Smooth muscle cell (in vitro differentiated cells): Measurements from ENCODE around the gene COPS7B. TPM values are rescaled to one million over a fixed set of nuclear protein-coding genes. Genes with fewer than 3 reads are reported as not detected.
A peak's percentile ranks its signal among the peaks of the same experiment; 100 is the strongest.

Source experiments
- DNase-seq: peaks from one replicate; lab custom pipeline; 2025; ENCODE audit not compliant: unreplicated experiment; lab: John Stamatoyannopoulos, UW
- H2AFZ ChIP-seq: fragments of 200-600 bp; sonication (generic); 2 replicates; pipeline ENCODE4 v1.6.0; 2016; ENCODE audit warnings: antibody characterized with exemption, low read depth, mild to moderate bottlenecking
- H3F3A ChIP-seq: fragments of 200-600 bp; sonication (generic); 2 replicates; pipeline ENCODE4 v1.6.0; 2017; ENCODE audit warnings: antibody characterized with exemption, low read depth
- H3K27ac ChIP-seq: fragments of 200-600 bp; sonication (generic); 2 replicates; pipeline ENCODE4 v1.5.1; 2016; ENCODE audit warnings: low read depth, mild to moderate bottlenecking
- H3K27me3 ChIP-seq: fragments of 200-600 bp; sonication (generic); 2 replicates; pipeline ENCODE4 v1.6.1; 2016; ENCODE audit warnings: low read depth, mild to moderate bottlenecking
- H3K36me3 ChIP-seq: fragments of 200-600 bp; sonication (generic); 2 replicates; pipeline ENCODE4 v1.5.1; 2016; ENCODE audit warnings: low read depth
- H3K4me1 ChIP-seq: fragments of 200-600 bp; sonication (generic); 2 replicates; pipeline ENCODE4 v1.5.1; 2016; ENCODE audit warnings: low read depth
- H3K4me2 ChIP-seq: fragments of 200-600 bp; sonication (generic); 2 replicates; pipeline ENCODE4 v1.6.0; 2016; ENCODE audit warnings: mild to moderate bottlenecking
- H3K4me3 ChIP-seq: fragments of 200-600 bp; sonication (generic); 2 replicates; pipeline ENCODE4 v1.5.1; 2016; ENCODE audit warnings: mild to moderate bottlenecking
- H3K79me2 ChIP-seq: fragments of 200-600 bp; sonication (generic); 2 replicates; pipeline ENCODE4 v1.6.0; 2016; ENCODE audit warnings: low read depth, mild to moderate bottlenecking
- H3K9ac ChIP-seq: fragments of 200-600 bp; sonication (generic); 2 replicates; pipeline ENCODE4 v1.6.0; 2016; ENCODE audit warnings: low read depth
- H3K9me3 ChIP-seq: fragments of 200-600 bp; sonication (generic); replicated peaks from 2 replicates; pipeline ENCODE4 v1.5.1; 2016; ENCODE audit warnings: low read depth
- H4K20me1 ChIP-seq: fragments of 200-600 bp; sonication (generic); 2 replicates; pipeline ENCODE4 v1.6.0; 2016; ENCODE audit warnings: low read depth
- CTCF ChIP-seq: fragments of 200-600 bp; sonication (generic); IDR thresholded peaks from 2 replicates; pipeline ENCODE4 v1.5.1; 2017; ENCODE audit warnings: borderline replicate concordance, mild to moderate bottlenecking, antibody characterized with exemption; ENCODE audit not compliant: insufficient read depth, poor library complexity, severe bottlenecking
- WGBS: methylation state at CpG from one replicate; pipeline ENCODE4 v1.1.7; 2016; ENCODE audit warnings: low lambda C conversion rate; 5-methylcytosine and 5-hydroxymethylcytosine counted together
- polyA plus RNA-seq: library from polyadenylated mRNA; unstranded; fragments of >200 nt; fragmentation: Nextera tagmentation; extraction: Ambion mirVana; gene quantifications from 2 replicates; pipeline ENCODE4 v1.2.1, GENCODE V29; 2016
- total RNA-seq: library from RNA; depleted of rRNA; stranded (reverse); fragments of >200 nt; gene quantifications from 2 replicates; pipeline ENCODE4 v1.2.3, GENCODE V29; 2014

Gene COPS7B
- total and polyA plus RNA-seq, 2 experiments from 2014 or later: 29.7 to 41.8 TPM

GRCh38 chr2:231780909-231781797, 5.1 kb upstream of the COPS7B start, which contains the start of gene PDE6D:
Gene PDE6D, minus strand, starts transcription at chr2:231781282. Its CDS starts 168 bp downstream, at chr2:231781114.
- H3K27ac ChIP-seq: peak within 1 kb of the TSS; percentile 50
- under 1% methylated on average over 46 of the region's 67 CpGs for WGBS
- H2AFZ ChIP-seq: peak within 1 kb of the TSS; percentile 96
- H3K9me3 ChIP-seq: no peaks in the 10 kb centered on the region
- peak within 1 kb of the TSS; percentile 88 for H3K4me2 ChIP-seq
- H3K27me3 ChIP-seq: no peaks in the 10 kb centered on the region
- peaks cover 14% of the 10 kb centered on the region for H3K4me1 ChIP-seq
- peaks cover 10% of the 10 kb centered on the region for H3K79me2 ChIP-seq
- H4K20me1 ChIP-seq: peaks cover 12% of the 10 kb centered on the region
- H3F3A ChIP-seq: no peaks in the 10 kb centered on the region
- peak within 1 kb of the TSS; percentile 57 for H3K9ac ChIP-seq
- H3K36me3 ChIP-seq: no peaks in the 10 kb centered on the region
- no peak for TF ChIP-seq CTCF
- peak; percentile 83 for DNase-seq
- peak within 1 kb of the TSS; percentile 76 for H3K4me3 ChIP-seq

GRCh38 chr2:231781798-231782726, 4.2 kb upstream of the COPS7B start:
- Histone ChIP-seq H3K79me2 (peaks cover 15% of the 10 kb centered on the region), H4K20me1 (peaks cover 15% of the 10 kb centered on the region), H3K4me1 (peaks cover 16% of the 10 kb centered on the region), H3K36me3 (no peaks in the 10 kb centered on the region), H3K27ac (peak overlapping the region; percentile 7), H3K4me3 (peak overlapping the region; percentile 76), H3K4me2 (peak overlapping the region; percentile 88), H3F3A (no peaks in the 10 kb centered on the region), H2AFZ (peak overlapping the region; percentile 96), H3K27me3 (no peaks in the 10 kb centered on the region), H3K9ac (peak overlapping the region; percentile 57), H3K9me3 (no peaks in the 10 kb centered on the region)
- TF ChIP-seq CTCF: no peak
- WGBS: 13% methylated on average over 12 of the region's 12 CpGs
- DNase-seq: no peak

- 94% methylated on average over 2 of the region's 2 CpGs for WGBS
- Histone ChIP-seq H3F3A (no peaks in the 10 kb centered on the region), H3K4me2 (peak overlapping the region; percentile 93), H3K79me2 (peaks cover 49% of the 10 kb centered on the region), H3K9ac (peak overlapping the region; percentile 79), H2AFZ (no peak overlapping the region), H4K20me1 (peaks cover 22% of the 10 kb centered on the region), H3K9me3 (no peaks in the 10 kb centered on the region), H3K27ac (peak overlapping the region; percentile 63), H3K4me3 (no peak overlapping the region), H3K4me1 (peaks cover 24% of the 10 kb centered on the region), H3K27me3 (no peaks in the 10 kb centered on the region), H3K36me3 (no peaks in the 10 kb centered on the region)
- no peak for TF ChIP-seq CTCF
- DNase-seq: no peak
These were observed 832 bp upstream of the COPS7B start for GRCh38 chr2:231785413-231785812.
